Tibial nerve (tissue), 4 donors: ENCODE data around the gene THAP6.

Experiments used
- CTCF ChIP-seq, 5 experiments: fragments of 200-600 bp in 3 of 5; fragments of 450-650 bp in 2 of 5; sonication (generic) in 3 of 5; IDR thresholded peaks; one replicate each; pipeline ENCODE4 v1.5.1; 2016 to 2019; ENCODE audit warnings: antibody characterized with exemption in 5 of 5, mild to moderate bottlenecking in 3 of 5, moderate library complexity in 2 of 5
- EP300 ChIP-seq, 2 donors: sonication (generic); formaldehyde crosslinking; IDR thresholded peaks; one replicate each; pipeline ENCODE4 v1.6.1; 2017; ENCODE audit warnings: antibody characterized with exemption in 2 of 2, mild to moderate bottlenecking in 1 of 2
- POLR2A ChIP-seq, 2 donors: fragments of 450-650 bp; IDR thresholded peaks; one replicate each; pipeline ENCODE4 v1.6.1; 2017; ENCODE audit warnings: antibody characterized with exemption in 2 of 2, mild to moderate bottlenecking in 2 of 2, moderate library complexity in 2 of 2

- TF ChIP-seq CTCF (IDR thresholded peaks at IDR 0.05) (no peak), EP300 (IDR thresholded peaks at IDR 0.05) (no peak), POLR2A (IDR thresholded peaks at IDR 0.05) (no peak)
These were observed 43.4 kb downstream of the THAP6 start for GRCh38 chr4:75557696-75558095.
